A549 (cell line): ENCODE data around the gene FGFR1OP2.

Experiments
- BHLHE40 ChIP-seq: IDR thresholded peaks from 2 replicates; pipeline ENCODE4 v1.6.1; 2012; ENCODE audit warnings: low read depth, low read length, inconsistent platforms
- CTCF ChIP-seq: fragments of >200 bp; sonication (Bioruptor Twin); formaldehyde crosslinking; IDR thresholded peaks from 3 replicates; pipeline ENCODE4 v1.5.1; 2016
- JUNB ChIP-seq: fragments of >200 bp; sonication (Bioruptor Twin); formaldehyde crosslinking; IDR thresholded peaks from 2 replicates; pipeline ENCODE4 v1.6.1; 2016
- KDM5A ChIP-seq: fragments of 200-600 bp; sonication (generic); IDR thresholded peaks from 2 replicates; pipeline ENCODE4 v1.6.1; 2016; ENCODE audit warnings: antibody characterized with exemption, mild to moderate bottlenecking
- MAFK ChIP-seq: fragments of 450-650 bp; IDR thresholded peaks from 2 replicates; pipeline ENCODE4 v1.6.1; 2014; ENCODE audit not compliant: partially characterized antibody
- NR3C1 ChIP-seq: fragments of >200 bp; sonication (Bioruptor Twin); formaldehyde crosslinking; IDR thresholded peaks from 3 replicates; pipeline ENCODE4 v1.6.1; 2017
- PHF8 ChIP-seq: fragments of 200-600 bp; sonication (generic); IDR thresholded peaks from 2 replicates; pipeline ENCODE4 v1.6.1; 2016; ENCODE audit warnings: low read depth, mild to moderate bottlenecking, antibody characterized with exemption, moderate library complexity, borderline replicate concordance
- POLR2AphosphoS2 ChIP-seq: conservative IDR thresholded peaks from 2 replicates; pipeline ENCODE4 v1.6.1; 2012; ENCODE audit warnings: low read length, improper control_type of control experiment, inconsistent platforms
- REST ChIP-seq: fragments of 200-600 bp; sonication (generic); IDR thresholded peaks from 2 replicates; pipeline ENCODE4 v1.6.1; 2016; ENCODE audit warnings: antibody characterized with exemption, mild to moderate bottlenecking, moderate library complexity
- TF ChIP-seq, protein P1 (sequence below): fragments of 250-450 bp; sonication (Bioruptor Pico); IDR thresholded peaks from 2 replicates; pipeline ENCODE4 v1.5.0; 2021; ENCODE audit warnings: mild to moderate bottlenecking, moderate library complexity, borderline replicate concordance

GRCh38 chr12:26929590-26929989, 8.7 kb upstream of the FGFR1OP2 start:
- no peak for TF ChIP-seq JUNB
- no peak for TF ChIP-seq CTCF
- no peak for TF ChIP-seq BHLHE40
- TF ChIP-seq REST: no peak
- TF ChIP-seq NR3C1: no peak
- no peak for TF ChIP-seq PHF8
- TF ChIP-seq POLR2AphosphoS2: no peak
- TF ChIP-seq, protein P1, sequence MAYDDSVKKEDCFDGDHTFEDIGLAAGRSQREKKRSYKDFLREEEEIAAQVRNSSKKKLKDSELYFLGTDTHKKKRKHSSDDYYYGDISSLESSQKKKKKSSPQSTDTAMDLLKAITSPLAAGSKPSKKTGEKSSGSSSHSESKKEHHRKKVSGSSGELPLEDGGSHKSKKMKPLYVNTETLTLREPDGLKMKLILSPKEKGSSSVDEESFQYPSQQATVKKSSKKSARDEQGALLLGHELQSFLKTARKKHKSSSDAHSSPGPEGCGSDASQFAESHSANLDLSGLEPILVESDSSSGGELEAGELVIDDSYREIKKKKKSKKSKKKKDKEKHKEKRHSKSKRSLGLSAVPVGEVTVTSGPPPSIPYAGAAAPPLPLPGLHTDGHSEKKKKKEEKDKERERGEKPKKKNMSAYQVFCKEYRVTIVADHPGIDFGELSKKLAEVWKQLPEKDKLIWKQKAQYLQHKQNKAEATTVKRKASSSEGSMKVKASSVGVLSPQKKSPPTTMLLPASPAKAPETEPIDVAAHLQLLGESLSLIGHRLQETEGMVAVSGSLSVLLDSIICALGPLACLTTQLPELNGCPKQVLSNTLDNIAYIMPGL (CRISPR knock-in tag): no peak
- TF ChIP-seq KDM5A: no peak
- TF ChIP-seq MAFK: no peak
